T-helper 2 cell treated with Interferon-gamma antibody and Interleukin-4, amounts not matched to agents 100 ng/mL and 5 ng/mL, for 36 hours (primary cell): Measurements from ENCODE around the gene BFSP2. TPM values are rescaled to one million over a fixed set of nuclear protein-coding genes. Genes with fewer than 3 reads are reported as not detected.

Experiments
- intact Hi-C: fragments of 100-400 bp; cut with micrococcal nuclease; formaldehyde crosslinking; loops from one replicate; pipeline ENCODE4 v1.15.1; 2023
- total RNA-seq: library from RNA; stranded (reverse); gene quantifications from 2 replicates; pipeline ENCODE4 v1.2.3, GENCODE V29; 2022

Gene BFSP2
- total RNA-seq, 1 donor from 2014 or later, result 0.36 TPM

DNA sequence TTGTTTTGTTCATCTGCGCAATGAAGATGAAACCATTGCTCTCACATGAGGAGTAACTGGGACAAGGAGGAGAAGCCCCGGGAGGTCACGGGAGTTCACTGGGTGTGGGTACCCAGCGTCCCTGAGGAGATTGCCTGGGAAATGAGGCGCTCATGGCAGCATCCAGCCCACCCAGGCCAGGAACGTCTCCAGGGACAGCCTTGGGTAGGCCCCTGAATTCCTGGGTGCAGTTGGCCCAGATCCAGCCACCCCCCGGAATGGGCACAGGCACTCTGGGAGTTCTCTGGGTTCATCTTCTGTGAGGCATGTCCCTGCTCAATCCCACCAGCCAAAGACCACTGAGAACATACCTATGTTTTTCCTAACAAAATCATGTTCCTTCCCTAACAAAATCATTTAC, 18.5 kb downstream of the BFSP2 start:
- intact Hi-C loops, result no loop called here

DNA sequence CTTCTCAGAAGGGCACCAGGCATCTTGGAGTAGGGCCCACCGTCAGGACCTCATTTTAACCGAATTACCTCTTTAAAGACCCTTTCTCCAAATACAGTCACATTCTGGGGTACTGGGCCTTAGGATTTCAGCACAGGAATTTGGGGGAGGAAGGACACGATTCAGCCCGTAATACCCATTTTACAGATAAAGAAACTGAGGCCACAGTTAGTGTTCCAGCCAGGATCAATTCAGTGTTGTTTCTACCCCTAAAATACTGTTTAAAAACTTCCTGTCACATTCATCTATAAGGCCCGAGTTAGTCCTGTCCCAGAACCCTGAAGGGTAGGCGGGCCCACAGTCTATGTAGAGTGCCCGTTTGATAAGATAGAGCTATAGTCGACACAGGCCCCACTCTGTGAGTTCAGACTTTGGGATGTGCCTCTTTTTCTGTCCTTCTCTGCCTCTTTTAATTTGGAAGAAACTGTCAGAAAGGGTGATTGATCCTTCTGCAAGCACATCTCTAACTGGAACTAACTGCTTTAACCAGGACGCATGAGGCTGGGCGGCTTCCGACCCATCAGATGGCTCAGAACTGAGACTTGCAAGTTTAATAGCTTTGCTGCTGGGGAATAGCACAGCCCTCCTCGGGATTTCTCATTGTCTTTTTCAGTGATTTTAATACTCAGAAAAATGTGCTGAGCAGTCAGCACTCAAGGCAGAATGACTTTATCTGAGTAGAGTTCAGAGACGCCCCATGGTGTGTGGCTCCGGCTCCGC, 19.5 kb downstream of the BFSP2 start:
- intact Hi-C loops, result no loop called here

DNA sequence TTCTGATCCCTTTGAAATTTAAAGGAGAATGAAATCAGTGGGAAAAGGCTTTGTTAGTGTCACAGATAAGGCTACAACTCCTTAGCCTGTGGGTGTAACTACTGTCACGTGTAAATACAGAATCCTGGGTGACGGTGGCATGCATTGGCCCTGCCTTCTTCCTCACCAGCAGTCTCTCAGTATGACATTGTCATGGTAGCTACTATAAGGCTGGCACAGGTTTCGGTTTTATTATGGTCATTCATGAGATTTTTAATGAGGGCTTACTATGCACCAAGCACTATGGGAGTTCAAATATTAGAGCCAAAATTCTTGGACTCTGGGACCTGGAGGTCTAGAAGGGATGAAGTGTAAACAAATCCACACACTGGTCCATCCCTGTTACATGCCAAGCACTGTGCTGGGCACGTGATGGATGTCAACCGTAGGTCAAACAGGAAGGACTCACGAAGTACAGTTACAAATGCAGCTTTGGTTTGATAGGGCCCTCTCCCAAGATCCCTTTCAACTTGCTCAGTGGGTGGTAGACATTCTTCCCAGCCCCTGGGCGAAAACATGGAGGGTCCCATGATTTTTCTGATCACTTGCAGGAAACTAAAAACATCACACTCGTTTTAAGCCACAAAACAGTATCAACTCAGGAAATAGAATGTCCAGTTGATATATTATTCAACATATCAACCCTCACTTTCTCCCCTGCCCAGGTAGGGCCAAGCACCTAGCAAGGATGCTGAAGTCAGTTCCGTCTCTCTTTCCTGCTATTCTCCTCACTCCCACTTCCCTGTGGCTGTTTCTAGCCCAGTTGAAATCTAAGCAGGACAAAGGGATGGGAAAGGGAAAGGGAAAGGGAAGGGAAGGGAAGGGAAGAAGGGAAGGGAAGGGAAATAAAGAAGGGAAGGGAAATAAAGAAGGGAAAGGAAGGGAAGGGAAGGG, 25.3 kb downstream of the BFSP2 start:
- intact Hi-C loops, result no loop called here

DNA sequence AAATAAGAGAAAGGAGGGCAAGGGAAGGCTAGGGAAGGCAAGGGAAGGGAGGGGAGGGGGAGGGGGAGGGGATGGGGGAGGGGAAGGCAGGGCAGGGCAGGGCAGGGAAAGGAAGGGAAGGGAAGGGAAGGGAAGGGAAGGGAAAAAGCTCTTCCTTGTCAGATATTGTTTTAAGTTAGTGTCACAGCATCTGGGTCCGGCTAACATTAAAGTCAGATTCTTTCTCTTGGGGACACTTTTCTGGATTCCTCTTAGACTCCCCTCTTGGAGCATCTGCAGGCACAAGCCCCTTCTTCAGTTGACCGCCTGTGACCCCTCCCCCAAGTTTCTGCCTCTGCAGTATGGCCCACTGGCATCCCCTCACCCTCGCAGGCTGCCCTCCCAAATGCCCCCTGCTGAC, 26.0 kb downstream of the BFSP2 start:
- intact Hi-C loops, result loop anchor here (1.0 kb wide), 1 partner anchor 27 kb away; no protein-coding TSS in a partner anchor

DNA sequence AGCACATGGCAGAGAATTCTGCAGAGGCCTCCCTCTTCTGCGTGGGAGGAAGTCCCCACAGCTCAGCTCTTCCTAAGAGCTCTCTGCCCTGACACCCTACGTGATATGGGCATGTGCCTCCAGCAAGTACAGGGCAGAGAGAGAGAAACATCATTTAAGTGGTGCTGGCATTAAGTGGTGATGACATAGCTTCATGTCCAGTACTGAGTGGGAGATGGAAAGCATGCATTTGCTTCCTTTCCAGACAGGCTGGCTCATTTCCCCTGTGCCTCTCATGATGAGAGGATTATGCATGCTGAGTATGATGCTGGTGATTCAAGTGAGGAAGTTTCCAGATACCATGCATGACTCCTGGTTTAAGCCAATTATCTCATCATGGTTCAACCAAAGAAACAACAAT, 26.9 kb downstream of the BFSP2 start:
- intact Hi-C loops, result loop anchor here (1.0 kb wide), 1 partner anchor 27 kb away; no protein-coding TSS in a partner anchor

DNA sequence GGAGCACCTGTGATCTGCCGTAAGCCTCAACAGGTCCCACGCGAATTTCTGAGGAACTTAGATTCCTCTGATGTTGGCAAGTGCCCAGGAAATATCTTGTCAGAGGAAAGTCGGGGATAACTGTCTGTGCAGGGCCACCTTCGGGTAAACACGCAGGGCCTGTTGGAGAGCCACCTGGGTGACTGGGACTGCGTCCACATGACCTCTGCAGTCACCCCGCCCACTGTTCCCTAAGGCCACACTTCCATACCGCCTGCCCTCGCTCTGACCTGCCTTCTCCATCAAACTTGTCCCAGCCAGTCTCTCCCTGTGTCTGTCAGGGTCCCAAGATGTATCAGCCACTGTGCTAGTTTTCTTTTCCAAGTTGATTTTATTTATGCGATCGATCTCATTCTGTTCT, 28.7 kb downstream of the BFSP2 start:
- intact Hi-C loops, result no loop called here

DNA sequence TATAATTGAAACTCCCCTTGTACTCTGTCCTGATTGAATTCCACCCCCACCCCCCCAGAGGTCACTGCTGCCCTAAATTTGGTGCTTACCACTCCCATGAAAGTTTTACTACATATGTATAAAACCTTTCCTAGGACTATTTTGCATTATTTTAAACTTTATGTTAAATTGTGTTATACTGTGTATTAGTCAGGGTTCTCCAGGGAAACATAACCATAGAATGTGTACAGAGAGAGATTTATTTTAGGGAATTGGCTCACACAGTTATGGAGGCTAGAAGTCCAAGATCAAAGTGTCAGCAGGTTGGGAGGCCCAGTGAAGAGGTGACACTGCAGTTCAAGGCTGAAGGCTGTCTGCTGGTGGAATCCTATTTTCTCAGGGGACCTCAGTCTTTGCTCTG, 29.2 kb downstream of the BFSP2 start:
- intact Hi-C loops, result no loop called here

DNA sequence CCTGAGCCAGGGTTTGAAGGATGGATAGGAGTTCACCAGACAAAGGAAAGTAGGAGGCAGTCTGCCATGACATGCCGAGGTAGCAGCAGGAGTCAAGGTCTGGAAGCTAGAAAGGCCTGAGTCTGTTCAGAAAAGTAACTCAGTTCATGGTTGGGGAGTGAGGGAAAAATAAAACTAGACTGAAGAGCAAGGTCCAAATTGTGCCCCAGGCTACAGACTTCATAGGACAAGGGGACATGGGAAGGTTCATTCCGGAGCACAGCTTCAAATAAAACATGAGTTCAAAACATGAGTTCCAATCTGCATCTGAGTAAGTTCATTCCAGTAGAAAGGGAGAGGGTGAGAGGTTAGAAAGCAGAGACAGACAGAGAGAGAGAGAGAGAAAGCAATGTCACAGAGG, 39.7 kb downstream of the BFSP2 start:
- intact Hi-C loops, result no loop called here

DNA sequence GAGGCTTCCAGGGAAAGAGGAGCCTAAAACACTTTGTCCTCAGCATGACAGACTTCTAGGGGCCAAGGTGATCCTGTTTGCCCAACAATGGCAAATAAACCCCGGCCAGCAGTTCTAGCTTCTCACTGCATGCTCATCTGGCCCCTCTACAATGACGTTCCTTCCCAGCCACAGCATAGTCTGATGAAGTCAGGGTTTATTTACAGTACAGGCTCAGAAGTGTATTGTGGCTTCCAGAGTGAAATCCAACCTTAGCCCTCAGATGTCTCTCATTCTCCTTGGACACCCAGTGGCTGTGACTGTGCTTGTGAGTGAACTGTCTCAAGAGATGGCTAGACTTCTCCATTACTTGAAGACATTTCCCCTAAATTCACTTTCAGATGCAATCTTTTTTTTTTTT, 40.8 kb downstream of the BFSP2 start:
- intact Hi-C loops, result loop anchor here (5.0 kb wide), 3 partner anchors 37 to 1047 kb away; partner anchors contain the start of genes ANAPC13, CEP63 and TOPBP1

DNA sequence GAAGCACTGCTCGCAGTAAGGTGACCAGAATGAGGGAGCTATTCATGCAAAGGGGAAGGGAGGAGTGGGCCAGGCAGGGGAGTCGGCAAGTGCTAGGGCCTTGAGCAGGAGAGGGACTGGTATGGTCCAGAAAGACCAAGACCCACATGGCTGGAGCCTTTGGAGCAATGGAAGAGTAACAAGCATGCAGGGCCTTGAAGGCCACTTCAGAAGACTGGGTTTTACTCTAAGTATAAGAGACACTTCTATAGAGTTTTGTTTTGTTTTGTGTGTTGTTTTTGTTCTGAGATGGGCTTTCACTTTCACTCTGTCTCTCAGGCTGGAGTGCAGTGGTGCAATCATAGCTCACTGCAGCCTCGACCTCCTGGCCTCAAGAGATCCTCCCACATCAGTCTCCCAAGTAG, 42.0 kb downstream of the BFSP2 start:
- intact Hi-C loops, result loop anchor here (1.0 to 5.0 kb wide), 5 partner anchors 35 to 1045 kb away; partner anchors contain the start of genes ANAPC13, CDV3, CEP63 and TOPBP1

DNA sequence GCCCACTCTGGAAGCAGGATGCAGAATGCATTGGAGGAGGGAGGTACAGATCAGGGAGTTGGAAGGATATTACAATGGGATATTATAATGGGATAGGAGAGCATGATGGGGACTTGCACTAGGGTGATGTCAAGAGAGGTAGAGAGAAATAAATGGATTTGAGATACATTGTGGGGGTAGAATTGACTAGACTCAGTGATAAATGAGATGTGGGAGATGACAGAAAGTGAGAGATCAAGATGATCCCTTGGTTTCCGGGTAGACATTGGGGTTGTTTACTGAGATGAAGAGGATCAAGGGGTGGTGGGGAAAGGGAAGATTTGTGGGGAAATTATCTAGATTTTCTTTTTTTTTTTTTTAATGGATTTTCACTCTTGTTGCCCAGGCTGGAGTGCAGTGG, 42.7 kb downstream of the BFSP2 start:
- intact Hi-C loops, result loop anchor here (1.0 to 5.0 kb wide), 5 partner anchors 35 to 1045 kb away; partner anchors contain the start of genes ANAPC13, CDV3, CEP63 and TOPBP1

DNA sequence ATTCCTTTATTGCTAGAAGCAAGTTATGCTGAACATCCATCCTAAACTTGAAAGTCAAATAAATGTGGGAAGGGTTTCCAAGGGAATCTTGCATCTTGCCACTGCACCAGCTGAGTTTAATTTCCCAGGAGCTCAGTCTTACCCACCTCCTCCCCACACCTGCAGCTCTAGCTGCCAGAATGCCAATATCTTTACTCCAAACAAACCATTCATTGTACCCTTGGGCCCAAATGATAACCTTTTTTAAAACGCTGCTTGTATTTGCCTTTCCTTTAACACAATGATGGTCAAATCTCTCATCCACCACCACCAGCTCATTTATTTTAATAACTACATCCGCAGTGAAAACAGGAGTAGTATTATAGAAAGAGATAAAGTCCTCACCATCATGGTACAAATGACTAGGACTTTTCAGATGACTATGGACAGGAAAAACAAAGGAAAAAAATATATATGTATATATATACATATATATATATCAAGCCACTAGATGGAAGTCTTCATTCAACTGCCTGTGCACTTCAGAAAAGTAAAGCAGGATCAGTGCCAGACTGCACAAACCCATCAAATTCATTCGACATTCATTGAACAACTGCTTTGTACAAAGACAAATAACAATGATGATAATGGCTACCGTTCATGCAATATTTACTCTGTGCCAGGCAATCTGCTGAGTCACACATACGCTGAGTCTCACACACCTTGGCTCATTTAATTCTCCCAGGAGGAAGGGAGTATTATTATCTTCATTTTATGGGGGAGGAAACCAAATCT, 44.0 kb downstream of the BFSP2 start:
- intact Hi-C loops, result loop anchor here (5.0 kb wide), 3 partner anchors 33 to 1043 kb away; partner anchors contain the start of genes ANAPC13, CEP63 and TOPBP1

DNA sequence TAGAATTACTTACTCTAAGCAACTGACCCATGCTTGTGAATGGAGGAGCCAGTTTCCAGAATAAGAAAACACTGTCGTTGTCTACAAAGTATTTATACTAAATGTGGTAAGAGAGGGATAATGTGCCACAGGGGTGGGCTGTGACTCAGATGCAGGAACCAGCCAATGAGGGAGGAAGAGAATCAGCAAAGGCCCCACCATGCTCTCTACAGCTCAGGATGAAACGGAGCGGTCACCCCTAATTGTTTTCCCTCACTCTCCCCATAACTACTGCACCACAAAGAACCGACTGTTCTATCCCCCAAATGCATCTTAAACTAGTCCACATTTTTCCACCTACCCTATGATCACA, 44.5 kb downstream of the BFSP2 start:
- intact Hi-C loops, result loop anchor here (5.0 kb wide), 3 partner anchors 33 to 1043 kb away; partner anchors contain the start of genes ANAPC13, CEP63 and TOPBP1

DNA sequence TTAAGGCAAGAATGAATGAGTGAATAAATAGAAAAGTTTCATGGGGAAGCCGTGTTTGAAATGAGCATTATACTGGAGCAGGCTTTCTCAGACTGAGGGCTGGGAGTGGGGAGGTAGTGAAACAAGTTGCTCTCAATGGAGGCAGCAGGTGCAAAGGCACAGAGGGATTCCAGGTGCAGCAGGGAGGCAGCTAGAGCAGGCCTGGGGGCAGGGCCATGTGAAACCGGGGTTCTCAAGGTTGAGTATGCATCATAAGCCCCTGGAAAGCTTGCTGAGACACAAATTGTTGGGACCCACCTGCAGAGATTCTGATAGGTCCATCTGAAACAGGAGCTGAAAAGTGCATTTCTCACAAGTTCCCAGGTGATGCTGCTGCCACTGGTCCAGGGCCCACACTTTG, 45.3 kb downstream of the BFSP2 start:
- intact Hi-C loops, result loop anchor here (5.0 kb wide), 1 partner anchor 47 kb away; no protein-coding TSS in a partner anchor

DNA sequence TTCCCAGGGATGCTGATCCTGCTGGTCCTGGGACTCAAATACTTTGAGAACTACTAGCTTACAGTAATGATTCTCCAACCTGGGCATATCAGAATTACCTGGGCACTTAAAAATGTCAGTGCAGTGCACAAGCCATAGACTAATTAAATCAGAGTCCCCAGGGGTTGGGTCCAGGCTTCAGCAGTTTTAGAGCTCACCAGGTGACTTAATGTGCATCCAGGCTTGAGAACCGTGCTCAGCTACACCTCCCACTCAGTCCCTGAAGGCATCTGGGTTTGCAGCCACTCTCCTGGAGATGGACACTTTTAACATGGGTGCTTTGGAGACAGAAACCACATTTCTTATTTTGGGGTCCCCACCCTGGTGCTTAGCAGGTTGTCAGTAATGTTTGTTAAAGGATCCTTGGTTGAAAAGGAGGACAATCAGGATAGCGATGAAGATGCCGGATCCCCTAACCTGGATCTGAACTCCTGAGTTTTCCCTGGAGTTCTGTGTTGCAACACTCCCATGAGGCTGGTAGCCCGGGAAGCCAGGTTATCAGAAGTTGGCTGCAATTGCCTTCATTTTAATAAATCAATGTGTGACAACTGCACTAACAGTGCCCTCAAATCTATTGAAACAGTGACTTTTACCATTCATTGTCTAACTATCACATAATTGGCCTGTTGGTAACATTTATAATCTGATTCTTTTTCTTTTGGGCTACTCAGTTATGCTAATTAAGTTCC, 48.1 kb downstream of the BFSP2 start:
- intact Hi-C loops, result loop anchor here (5.0 kb wide), 1 partner anchor 44 kb away; no protein-coding TSS in a partner anchor

DNA sequence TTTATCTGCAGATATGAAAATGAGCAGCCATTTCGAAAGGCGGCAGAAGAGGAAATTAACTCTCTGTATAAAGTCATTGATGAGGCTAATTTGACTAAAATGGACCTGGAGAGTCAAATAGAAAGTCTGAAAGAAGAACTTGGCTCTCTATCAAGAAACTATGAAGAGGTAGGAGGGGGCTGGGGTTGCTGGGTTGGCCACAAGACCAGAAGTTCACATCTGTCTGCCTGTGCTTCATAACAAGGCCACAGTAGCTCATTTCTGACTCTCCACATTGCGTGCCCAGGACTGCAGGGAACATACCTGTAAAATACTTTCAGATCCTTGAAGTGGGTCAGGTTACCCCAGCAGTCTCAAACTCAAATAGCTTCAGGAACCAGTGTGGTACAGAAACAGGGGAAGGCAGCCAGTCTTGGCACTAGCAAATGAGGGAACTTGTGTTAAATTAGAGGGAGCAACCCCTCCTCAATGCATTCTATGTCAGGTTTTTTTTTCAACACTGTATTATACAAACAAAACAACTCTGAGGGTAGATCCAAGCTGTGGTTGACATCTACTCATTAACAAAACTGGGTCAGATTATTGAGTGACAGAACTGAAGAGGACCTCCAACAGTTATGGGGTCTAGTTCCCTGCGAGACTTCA, 48.7 kb downstream of the BFSP2 start:
- intact Hi-C loops, result loop anchor here (5.0 kb wide), 1 partner anchor 44 kb away; no protein-coding TSS in a partner anchor

DNA sequence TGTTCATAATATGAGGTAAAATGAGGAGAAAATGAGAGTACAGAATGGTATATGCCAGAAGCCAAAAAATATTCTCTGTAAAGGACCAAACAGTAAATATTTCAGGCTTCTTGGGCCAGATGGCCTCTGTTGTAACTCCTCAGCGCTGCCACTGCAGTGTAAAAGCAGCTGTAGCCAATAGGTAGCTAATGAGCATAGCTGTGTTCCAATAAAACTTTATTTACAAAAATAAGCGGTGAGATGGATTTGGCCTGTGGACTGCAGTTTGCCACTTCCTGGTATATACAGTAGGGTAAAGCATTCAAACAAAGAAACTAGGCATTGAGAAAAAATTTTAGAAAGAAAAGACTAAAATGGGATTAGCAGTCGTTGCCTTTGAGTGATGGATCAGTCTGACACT, 51.5 kb downstream of the BFSP2 start:
- intact Hi-C loops, result no loop called here

DNA sequence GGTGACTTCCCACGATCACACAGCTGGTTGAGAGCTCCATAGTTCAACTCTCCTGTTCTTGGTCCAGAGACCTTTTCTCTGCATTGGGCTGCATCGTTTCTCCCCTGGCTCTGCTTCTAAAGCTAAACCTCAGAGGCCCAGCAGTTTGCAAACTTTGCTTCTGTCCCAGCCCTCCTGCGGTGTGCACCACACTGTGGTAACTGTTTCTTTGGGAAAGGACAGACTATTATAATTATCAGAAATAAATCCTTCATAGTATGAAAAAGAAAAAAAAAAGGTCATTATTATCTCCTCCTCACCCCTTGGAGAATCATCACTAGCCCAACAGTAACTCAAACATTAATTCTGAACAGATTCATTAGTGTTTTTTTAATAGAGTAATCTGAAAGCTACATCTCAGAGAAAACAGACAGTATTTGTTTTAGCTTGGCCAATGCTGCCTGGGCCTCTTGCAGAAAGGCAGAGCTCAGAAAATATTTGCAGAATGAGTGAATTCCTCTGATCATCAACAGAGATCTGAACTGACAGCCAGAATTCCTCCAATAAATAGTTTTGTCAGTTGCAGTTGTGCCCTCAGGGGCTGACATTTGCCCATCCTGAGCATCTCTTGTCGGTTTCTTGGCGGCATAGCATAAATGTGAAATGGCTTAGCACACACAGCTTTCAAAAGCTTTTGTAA, 52.9 kb downstream of the BFSP2 start:
- intact Hi-C loops, result loop anchor here (1.0 kb wide), 1 partner anchor 26 kb away; no protein-coding TSS in a partner anchor

DNA sequence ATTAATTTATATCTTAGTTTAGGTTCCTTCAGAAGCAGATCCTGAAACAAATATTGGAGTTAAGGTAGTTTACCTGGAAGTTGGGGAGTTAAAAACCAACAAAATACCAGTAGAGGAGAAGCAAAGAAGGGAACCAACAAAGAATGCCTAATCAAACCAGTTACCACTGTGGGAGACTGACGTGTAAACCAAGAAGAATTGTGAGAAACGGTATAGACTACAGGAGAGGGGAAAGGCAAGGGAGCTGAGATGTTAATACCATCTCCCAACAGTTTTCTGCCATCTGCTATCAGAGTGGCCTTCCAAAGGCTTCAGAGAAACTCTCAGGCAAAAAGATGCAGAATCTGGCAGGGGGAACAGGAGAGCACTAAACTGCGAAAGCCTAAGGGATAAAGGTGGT, 53.5 kb downstream of the BFSP2 start:
- intact Hi-C loops, result loop anchor here (1.0 kb wide), 1 partner anchor 27 kb away; no protein-coding TSS in a partner anchor
